Hematopoietic multipotent progenitor cell treated with erythropoietin and hydrocortisone succinate and interleukin-3 and kit ligand, for 8 days (in vitro differentiated cells): Measurements from ENCODE around the gene IFNAR2.

Experiments used
- DNase-seq: peaks from one replicate; pipeline ENCODE4 v3.0.0-alpha.2; 2015

IFNAR2 gene

DNA sequence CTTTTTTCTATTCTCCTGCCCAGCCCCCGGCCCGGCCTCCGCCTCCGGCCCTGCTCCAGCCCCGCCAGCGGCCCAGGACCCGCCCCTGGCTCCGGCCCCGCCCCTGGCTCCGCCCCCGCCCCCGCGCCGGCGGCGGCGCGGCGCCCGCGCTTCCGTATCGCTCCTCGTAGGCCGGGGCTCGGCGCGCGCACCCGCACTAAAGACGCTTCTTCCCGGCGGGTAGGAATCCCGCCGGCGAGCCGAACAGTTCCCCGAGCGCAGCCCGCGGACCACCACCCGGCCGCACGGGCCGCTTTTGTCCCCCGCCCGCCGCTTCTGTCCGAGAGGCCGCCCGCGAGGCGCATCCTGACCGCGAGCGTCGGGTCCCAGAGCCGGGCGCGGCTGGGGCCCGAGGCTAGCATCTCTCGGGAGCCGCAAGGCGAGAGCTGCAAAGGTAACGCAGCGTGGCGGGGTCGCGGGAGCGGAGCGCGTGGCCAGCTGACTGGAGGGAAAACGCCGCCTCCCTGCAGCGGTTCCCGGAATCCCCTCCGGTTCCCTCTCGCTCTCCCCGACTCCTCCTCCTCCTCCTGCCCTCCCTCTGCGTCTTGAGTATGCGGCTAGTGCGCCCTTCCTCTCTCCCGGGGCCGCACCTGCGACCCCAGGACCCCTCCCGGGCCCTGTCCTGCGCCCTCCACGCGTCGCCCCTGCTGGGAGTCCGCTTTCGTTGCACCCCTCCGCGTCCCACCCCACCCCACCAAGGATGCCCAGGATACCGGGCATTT lies at the start of gene IFNAR2:
Gene IFNAR2, plus strand, starts transcription at position 155 of the 761 bp plus-strand sequence. CDS start 11,985 bp downstream, outside the sequence.
- peak; percentile 61 for DNase-seq

DNA sequence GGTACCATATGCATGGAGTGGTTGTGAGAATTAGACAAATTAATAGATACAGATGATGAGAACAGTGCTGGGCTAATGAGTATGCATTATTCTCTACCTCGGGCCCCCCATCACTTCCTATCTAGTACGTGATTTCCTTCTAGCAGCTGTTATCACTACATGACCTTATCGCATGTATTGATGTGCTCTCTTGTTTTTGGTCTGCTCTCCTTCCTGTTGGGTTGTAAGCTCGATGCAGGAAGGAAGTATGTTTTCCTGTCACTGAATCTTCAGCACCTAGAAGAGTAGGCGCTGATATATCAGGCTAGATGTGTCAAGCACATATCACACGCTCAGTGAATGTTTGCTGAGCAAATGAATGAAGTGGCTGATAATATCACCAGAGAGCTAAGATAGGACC lies 43.9 kb upstream of the IFNAR2 start:
- no peak for DNase-seq

- DNase-seq = no peak
These were observed 42.5 kb upstream of the IFNAR2 start for GRCh38 chr21:33187276-33187675.

GRCh38 chr21:33189237-33189636 lies 40.5 kb upstream of the IFNAR2 start:
- DNase-seq = no peak

DNA sequence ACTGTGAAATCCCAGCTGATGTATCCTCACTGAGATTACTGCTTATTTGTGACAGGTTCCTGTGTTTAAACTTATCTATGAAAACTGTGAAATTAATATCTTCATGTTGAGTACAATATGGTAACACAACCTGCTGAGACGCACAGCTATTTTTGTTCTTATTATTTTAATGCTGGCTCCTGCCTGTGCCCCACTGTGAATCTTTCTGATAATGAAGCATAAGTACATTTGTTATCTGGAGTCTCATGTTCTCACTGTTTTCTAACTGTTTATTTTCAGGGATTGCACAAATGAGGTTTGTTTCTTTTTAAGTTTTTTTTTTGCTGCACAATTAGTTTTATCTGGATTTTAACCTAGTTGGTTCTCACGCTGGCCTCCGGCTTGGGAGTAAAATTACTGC lies 39.9 kb upstream of the IFNAR2 start:
- no peak for DNase-seq

GRCh38 chr21:33196941-33197374 lies 32.8 kb upstream of the IFNAR2 start:
- peak; percentile 81 for DNase-seq

- DNase-seq = peak; percentile 95
These were observed 32.2 kb upstream of the IFNAR2 start for GRCh38 chr21:33197496-33197895.

DNA sequence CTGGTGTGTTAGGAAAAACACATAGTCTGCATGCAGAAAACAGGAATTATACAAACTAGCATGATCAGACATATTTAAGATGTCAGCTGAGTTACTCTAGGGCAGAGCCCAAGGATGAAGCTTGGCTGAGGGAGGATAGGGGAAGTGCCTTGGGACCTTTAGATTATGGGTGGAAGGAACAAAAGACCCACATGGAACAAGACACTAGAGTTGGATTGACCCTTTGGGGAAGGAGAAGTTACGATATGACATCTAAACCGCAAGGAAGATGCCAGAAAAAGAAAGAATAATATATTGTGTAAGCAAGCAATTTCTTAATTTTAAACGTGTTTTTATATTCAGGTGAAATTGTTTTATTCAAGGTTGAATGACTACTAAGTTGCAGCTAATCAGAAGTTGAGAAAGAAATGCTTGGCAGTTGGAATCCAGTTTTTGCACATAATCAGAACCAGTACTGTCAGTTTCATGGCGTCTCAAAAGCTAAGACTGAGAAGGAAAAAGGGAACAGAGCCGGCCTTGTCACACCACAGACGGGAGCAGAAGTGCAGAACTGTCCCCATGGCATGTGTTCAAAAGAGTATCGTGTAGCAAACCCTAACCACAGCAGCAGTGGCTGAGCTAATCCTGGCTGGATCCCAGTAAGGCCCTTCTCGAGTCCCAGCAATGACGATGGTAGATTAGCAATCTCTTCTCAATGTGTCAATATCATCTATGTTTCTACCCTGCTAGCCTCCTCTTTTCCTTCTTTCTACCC lies 31.2 kb upstream of the IFNAR2 start:
- peak; percentile 83 for DNase-seq

GRCh38 chr21:33199100-33199464 lies 30.7 kb upstream of the IFNAR2 start:
- DNase-seq = peak; percentile 74

GRCh38 chr21:33199516-33200217 lies 30.1 kb upstream of the IFNAR2 start:
- peak; percentile 95 for DNase-seq

GRCh38 chr21:33201956-33202355 lies 27.8 kb upstream of the IFNAR2 start:
- no peak for DNase-seq

DNA sequence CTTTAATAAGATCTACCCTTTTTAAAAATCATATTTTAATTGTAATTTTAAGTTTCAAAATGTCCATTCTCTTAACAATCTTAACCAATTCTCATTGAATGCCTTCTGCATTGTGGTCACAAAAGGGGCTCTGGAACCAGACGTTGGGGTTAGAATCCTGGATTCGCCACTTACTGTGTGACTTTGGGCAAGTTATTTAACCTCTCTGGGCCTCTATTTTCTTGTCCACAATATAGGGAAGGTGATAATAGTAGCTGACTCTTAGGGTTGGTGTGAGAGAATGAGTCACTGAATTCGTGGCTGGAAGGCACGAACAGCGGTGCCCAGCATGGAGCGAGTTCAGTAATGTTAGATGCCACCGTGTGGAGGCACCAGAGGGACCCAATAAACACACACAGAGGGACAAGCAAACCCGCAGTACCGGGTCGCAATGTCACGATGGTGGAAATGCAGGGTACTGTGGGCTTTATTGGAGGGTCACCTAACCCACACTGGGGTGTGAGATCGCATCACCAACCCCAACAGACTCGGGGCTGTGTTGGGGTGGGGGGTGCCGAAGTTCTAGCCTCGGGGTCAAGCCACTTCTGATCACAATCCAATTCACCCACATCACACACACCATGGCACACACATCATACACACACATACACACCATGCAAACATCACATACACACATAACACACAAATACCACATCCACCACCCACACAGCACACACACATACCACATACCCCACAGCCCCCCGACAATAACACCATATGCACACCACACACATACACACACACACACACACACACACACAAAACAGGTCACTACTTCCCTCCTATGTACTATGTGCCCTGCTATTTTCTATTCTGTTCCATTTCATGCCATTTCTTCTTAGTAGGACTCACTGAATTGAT lies 27.0 kb upstream of the IFNAR2 start:
- DNase-seq = no peak

GRCh38 chr21:33203371-33203724 lies 26.4 kb upstream of the IFNAR2 start:
- DNase-seq = no peak

GRCh38 chr21:33205476-33205875 lies 24.3 kb upstream of the IFNAR2 start:
- no peak for DNase-seq

DNA sequence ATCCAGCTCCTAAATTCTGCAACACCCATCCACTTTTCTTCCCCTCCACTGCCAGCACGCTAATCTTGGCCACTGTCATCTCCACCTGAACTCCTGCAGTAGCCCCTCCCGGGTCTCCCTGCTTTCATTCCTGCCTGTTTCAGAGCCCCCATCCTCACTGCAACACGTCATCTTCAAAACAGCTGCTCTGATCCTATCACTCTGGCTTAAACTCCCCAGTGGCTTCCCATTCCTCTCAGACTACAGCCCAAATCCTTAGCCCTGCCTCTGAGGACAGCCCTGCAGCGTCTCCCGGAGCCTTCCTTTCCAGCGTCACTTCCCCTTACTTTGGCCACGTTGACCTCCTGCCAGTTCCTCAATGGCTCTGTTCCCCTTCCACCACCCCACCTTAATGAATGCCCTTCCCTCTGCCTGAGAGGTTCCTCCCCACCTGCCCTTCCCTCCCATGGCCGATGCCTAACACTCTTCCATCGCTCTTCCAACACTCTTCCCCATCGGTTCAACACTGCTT lies 22.9 kb upstream of the IFNAR2 start:
- no peak for DNase-seq

GRCh38 chr21:33207449-33208149 lies 22.1 kb upstream of the IFNAR2 start:
- DNase-seq = no peak

GRCh38 chr21:33208534-33208933 lies 21.2 kb upstream of the IFNAR2 start:
- no peak for DNase-seq

DNA sequence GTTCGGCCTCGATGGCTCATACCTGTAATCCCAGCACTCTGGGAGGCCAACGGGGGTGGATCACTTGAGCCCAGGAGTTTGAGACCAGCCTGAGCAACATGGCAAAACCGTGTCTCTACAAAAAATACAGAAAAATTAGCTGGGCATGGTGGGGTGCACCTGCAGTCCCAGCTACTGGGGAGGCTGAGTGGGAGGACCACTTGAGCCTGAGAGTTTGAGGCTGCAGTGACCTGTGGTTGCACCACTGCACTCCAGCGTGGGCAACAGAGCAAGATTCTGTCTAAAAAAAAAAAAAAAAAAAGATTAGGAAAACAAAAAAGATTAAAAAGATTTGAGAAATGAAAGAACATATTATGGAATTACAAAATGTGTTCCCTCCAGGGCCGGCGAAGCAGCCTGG lies 18.4 kb upstream of the IFNAR2 start:
- DNase-seq = no peak

- DNase-seq = no peak
These were observed 18.0 kb upstream of the IFNAR2 start for GRCh38 chr21:33211732-33212131.

GRCh38 chr21:33212159-33212851 lies 17.4 kb upstream of the IFNAR2 start:
- no peak for DNase-seq

GRCh38 chr21:33214056-33214455 lies 15.7 kb upstream of the IFNAR2 start:
- DNase-seq = no peak
